GM21717 (cell line): ENCODE data around the gene SLC48A1.
"Not testable (repeated sequence)": the region's sequence is repeated elsewhere in the genome, so short reads cannot be mapped to it uniquely, and the experiment has no call there.

Source experiments
- ATAC-seq: cut with Tn5 transposase; IDR thresholded peaks from one replicate; pipeline ENCODE4 v1.9.1; 2021; ENCODE audit warnings: mild to moderate bottlenecking, moderate library complexity; ENCODE audit not compliant: unreplicated experiment

The SLC48A1 gene

DNA sequence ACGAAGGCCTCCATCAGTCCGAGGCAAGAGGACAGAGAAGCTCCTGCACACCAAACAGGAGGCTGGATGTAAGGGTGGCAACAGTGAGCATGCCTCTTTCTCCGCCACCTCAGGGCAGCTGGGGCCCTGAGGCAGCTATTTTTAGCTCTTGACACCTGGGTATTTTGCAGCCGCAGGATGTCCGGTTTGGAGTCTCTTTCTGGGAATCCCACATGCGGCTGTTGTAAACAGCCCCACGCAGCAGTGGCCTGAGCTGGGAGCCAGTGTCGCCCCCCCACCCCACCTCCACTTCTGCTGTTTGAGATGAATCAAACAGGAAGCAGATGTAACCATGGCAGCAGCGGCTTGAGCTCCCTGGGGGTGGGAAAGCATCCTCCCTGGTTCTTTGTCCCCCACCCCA lies 35.0 kb downstream of the SLC48A1 start:
- ATAC-seq: peak; percentile 38

DNA sequence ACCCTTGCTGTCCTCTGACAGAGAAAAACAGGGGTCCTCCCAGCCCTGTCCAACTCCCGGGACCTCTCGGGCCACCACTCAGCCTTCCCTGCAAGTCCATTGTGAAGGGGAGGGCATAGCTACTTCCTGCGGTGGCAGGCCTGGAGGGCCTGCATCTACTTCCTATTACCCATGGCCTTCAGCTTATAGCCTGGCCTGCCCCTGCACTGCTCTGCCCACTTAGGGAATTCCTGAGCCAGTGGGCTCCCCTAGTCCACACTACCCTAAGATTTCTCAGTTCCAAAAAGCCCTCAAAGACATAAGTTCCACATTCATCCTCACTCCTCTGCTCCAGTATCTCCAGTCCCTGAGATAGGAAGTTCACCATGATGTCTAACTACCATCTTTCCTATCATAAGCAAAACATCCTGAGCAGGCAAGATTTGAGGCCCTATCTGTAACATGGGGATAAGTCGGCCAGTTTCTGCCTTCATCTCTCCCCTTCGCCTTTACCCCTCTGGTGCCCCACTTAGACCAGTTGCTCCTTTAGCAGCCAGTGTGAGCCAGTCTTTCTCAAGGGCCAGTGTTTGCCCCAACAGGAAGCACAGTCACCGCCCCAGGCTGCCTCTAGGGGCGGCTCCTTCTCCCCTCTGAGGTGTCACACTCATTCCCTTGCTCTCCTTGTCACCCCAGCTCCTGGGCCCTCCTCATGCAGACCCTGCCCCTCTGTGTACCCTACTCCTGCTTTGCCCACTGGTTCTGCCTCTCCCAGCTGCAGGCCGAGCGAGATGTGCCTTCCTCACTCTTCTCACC lies 35.7 kb downstream of the SLC48A1 start:
- no peak for ATAC-seq

DNA sequence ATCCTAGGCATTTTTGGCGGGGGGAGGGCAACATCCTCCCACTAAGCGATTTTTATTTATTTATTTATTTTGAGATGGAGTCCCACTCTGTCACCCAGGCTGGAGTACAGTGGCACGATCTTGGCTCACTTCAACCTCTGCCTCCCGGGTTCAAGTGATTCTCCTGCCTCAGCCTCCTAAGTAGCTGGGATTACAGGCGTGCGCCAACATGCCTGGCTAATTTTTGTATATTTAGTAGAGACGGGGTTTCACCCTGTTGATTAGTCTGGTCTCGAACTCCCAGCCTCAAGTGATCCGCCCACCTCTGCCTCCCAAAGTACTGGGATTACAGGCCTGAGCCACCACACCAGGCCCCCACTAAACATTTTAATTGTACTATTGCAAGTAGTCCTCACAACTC lies 36.5 kb downstream of the SLC48A1 start:
- ATAC-seq: not testable (repeated sequence)

DNA sequence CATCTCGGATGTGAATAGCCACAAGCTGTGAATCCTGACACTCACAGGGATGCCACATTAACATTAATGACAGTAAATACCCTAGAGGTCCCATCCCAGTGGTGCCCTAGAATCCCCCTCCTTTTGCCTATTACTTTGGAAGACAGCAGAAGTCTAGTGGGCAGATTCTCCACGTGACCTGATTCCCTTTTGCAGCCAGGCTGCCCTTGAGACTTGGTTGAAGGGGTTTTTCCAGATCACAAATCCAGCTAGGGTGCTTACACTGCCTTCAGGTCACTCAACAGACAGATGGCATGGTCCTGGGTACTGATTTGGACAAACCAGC lies 38.0 kb downstream of the SLC48A1 start:
- no peak for ATAC-seq

DNA sequence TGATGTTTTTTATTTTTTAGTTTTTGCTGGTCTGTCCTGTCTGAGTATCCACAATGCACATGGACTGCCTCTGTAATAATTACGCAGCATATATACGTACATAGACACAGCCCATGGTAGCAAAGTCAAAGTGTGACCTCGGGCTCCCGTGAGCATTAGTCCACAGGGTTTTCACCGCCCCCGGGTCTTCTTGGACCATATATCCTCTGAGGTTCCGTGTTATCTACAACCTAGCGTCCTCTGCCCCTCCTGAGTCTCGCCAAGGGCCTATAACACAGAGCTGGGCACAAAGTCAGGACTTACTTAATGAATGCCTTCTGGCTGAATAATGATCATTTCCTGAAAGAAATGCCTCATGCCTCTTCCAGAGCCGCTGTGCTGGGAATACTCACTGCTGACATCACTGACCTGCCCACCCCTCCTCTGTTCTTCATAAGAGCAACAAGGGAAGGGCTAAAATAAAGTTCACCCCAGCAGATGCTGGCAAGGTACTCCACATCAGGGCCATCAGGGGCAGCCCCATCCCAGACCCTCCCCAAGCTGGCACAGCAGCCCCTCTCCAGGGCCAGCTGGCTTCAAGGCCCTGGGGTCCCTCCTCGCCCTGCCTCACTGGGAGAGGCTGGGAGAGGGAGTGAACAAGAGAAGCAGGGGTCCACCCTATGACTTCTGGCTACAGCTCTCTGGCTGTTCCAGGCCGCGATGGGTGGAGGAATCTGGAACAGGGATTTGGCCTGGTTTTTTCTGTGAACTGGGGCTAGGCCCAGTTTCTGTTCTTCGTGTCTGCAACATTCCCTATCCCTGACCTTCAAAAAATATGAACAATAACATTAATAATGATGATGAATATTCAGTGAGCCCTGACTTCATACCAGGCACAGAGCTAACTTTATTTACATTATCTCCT lies 38.8 kb downstream of the SLC48A1 start:
- no peak for ATAC-seq

DNA sequence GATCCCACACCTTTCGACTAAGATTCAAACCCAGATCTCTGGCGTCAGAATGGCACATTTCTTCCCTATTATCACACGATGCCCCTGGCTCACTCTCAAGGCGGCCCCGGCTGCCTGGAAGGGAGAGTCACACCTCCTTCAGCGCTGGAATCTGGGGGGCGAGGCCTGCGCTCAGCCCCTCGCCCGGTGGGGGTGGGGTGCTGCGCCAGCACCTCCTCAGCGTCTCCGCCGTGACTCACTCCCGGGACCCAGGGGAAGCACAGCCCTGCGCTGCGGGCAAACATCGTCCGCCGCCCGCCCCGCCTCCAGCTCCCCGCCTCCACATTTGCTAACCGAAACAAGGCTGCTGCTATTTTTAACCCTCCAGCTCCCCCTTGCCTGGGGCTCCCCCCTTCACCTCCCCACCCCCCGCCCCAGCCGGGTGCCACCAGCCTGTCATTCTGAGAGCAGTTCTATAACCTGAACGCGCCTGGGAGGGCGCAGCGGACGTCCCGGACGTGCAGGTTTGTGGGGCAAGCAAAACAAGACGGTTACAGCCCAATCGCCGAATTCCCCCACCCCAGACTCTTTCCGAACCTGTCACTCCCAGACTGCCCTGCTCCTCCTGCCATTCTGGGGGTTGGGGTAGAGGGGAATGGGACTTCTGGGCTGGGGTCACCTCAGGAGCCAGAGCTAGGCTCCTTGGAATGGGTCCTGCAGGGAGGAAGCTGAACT lies 39.9 kb downstream of the SLC48A1 start:
- ATAC-seq: peak; percentile 62

DNA sequence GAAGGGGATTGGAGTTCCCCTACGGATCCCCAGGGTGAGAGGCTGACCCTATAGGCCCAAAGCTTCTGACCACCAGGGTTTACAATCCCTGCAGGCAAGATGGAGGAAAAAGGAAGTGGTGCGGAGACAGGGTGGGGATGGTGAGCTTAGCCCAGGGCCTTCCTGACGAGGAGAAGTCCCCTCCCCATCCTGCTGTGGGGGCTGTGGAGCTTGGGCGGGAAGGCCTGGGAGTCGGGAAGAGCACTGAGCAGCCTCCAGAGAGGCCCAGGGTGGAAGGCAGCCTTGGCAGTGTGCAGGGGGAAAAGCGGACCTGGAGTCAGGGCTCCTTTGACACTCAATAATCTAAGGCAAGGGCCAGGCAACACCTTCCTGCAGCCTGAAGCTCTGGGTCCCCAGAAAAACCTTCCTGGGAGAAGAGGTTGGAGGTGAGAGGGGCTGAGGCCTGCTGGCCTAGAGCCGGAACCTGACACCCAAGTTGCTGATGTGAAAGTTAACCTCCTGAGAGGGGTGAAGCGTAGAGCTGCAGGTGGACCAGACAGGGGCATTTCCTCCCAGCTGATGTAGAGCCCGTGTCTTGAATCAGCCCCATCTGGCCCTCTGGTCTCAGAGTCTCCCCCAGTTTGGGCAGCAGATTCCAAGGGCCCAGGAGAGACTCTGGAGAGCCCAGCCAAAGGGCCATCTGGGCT lies 40.6 kb downstream of the SLC48A1 start:
- ATAC-seq: peak; percentile 29

DNA sequence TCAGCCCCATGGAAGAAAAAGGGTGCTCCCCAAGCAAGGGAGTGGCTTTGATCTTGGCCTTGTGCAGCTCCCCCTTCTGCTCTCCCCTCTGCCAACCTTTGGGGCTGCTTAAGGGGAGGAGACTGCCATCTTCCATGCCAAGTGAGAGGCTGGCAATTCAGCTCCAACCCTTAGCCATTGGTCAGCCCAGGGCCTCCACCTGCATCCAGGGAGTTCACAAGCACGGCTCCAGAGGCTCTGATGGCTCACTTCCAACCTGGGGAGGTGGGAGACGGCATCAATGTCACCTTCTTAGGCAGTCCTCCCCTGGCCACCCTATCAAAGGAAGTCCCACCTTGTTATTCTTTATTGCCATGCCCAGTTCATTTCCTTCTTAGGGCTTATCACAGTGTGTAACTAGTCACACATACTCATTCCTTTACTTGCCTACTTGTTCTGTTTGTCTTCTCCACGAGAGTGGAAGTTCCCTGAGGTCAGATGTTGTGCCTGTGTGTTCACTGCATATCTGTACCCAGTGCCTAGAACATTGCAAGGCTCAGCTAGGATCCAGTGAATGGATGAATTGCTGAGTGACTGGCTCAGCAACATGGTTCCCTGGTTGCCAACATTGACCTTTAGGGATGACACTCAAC lies 41.6 kb downstream of the SLC48A1 start:
- no peak for ATAC-seq

DNA sequence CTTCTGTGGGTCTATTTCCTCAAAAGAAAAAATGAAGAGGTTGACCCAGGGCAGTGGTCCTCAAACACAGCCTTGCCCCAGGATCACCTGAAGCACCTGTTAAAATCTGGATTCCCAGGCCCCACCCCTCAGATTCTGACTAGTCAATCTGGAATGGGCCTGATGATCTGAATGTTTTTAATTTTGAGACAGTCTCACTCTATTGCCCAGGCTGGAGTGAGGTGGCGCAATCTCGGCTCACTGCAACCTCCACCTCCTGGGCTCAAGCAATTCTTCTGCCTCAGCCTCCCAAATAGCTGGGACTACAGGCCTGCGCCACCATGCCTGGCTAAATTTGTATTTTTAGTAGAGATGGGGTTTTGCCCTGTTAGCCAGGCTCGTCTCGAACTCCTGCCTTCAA lies 42.4 kb downstream of the SLC48A1 start:
- not testable (repeated sequence) for ATAC-seq

DNA sequence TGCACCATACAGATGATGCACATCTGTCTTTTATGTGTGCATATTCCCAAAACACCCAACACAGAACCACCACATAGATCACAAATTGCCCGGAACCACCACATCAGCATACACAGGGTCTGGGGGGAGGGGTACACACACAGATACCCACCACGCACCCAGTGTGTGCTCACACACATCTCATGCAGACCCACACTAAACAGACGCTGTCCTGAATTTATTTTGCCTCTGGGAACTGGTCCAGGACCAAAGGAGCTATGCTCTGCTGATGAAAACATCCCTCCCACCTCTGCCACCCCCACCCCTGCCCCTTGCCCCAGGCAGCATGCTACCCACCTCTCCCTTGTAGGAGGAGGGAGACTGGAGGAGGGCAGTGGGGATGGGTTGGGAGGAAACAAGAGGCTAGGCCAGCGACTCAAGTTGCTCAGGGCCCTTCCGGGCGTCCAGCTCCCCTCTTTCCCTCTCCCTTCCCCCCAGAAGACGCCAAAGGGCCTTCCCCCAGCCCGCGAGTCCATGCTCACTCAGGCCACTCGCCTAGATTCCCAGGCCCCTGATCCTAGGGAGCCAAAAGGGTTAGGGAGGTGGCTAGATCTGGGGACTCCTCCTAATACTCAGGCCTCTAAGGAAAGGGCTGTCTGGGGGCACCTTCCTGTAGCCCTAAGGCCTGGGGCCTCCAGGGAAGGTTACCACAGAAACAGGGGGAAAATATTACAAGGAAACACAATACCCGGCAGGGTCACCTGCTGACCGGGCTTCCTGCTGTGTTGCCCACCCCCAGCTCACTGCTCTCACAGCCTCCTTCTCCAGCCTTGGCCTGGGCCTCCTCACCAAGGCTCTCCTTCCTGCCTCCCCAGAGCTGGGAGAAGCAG lies 43.6 kb downstream of the SLC48A1 start:
- no peak for ATAC-seq

DNA sequence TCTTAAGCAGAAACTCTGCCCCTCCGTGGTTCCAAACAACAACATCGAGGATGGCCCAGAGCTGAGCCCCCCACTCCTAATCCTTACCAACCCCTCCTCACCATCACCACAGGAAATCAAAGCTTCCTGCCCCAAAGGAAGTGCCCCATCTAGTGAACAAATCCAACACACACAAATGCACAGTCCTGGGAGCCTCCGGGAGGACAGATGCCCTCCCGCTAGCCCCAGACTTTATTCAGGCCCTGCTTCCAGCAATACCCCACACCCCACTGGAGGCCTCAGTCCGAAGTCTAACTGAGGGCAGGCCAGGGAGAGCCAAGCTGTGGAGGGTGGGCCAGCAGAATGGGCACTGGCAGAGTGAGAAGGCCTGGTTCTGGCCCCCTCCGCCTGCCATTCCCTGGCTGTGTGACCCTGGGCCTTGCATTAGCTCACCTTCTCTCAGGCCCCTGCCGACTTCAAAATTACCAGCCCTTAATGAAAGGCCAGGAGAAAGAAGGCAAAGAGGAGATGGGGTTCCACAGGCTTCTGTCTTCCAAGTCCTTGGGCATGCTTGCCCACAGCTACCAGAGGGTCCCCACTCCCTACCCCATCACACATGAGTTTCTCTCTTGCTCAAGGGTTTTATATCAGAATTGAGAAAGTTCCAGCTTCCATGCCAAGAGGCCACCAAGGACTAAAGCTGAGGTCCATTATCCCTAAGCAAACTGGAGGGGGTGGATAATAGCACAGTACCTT lies 44.4 kb downstream of the SLC48A1 start:
- ATAC-seq: no peak

DNA sequence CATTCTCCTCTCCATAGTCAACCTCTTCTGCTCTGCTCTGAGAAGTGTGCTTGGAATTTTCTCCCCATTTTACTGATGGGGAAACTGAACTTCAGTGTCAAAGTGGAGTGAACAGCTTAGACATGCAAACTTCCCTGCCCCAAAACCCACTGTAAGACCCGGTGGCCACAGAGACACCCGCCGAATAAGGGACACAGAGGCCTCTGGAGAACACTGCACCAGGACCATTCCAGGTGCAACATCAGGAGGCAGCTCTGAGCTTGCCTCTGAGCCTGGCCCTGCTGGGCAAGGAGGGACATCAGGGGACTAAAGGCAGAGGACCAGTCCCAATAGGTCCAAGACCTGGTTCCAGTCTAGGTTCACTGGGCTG lies 45.0 kb downstream of the SLC48A1 start:
- no peak for ATAC-seq

DNA sequence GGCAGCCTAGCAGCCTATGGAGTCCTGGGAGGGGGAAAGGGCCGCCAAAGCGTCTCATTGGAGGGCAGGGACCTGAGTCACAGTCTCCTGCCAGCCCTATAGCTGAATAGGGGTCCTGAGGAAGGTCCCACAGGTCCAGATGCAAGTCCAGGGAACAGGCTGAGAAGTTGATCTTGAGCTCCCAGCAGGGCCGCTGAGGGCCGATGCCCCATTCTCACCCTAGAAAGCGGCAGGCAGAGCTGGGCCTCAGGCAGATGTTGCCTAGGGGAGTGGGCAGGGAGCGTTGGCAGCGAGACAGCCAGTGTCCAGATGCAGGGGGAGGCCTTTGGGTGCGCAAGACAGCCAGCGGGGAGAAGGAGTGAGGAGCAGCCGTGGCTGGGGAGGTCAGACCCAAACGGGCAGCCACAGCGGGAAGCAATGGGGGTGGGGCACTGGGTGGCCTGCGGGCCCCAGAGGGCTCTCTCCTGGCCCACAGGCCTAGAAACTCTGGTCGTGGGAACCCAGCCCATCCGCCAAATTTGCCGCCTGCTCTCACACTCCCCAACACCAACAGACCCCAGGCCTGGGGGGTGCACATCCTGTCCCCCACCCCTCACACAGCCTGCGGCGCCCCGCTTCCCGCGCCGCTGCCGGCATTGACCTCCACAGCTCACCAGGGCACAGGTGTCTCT lies 45.6 kb downstream of the SLC48A1 start:
- no peak for ATAC-seq

DNA sequence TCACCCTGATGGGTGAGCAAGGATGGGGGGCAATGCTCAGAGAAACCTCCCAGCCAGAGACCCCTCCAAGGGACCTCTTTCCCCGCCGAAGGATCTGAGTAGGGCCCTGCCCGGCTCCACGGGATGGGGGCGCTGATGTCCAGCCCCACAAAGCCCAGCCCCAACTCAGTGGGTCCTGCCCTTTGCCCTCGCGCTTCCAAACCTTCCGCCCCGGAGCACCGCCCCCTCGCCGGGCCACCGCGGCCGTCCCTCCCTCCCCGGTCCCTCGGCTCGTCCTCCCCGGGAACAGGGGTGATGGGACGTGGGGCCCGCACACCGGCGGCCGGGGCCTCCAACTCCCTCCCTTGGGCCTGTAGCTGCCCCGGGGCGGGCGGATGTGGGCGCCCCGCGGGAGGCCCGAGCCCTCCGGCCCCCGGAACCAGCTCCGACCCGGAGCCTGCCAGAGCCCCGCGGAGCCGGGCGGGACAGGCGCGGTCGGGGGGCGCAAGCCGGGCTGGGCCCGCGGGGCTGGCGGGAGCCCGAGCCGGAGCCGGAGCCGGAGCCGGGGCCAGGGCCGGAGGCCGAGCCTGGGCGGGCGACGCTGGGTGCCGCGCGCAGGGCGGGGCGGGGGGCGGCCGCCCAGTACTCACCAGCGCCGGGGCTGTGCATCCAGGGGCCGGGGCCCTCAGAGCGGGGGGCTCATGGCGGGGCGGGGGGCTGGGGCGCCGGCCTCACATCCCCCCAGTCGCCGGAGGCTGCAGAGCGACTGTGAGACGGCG lies 46.3 kb downstream of the SLC48A1 start:
- ATAC-seq: peak; percentile 34

DNA sequence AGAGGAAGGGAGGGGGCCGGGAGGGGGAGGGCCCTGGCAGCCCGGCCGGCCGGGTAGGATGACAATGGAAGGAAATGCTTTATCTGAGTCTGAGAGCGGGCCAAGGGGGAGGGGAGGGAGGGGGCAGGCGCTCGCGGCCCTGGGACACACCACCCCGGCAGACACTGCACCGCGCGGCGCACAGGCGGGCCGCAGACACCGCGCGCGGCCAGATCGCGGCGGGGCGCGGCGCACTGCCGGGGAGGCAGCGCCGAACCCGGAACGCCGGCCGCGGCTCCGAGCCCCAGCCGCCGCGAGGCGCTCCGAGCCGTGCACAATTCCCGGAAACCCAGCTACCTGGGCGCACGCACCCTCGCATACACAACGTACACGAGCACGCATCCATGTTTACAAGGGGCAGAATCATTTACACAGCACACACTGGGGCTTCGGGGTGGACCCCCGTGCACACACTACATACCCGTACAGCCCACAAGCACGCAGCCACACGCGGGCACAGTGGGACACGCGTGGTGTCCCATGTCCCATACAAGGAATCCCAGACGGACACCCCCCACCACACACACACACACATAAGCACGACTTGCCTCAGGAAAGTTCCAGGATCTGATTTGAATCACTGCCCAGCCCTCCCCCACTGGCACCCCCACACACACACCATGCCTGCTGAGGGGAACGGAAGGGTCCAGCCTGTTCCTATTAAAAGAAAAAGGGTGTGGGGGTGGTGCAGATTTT lies 47.0 kb downstream of the SLC48A1 start, which contains the start of gene HDAC7:
Gene HDAC7, minus strand, starts transcription at position 8 of the 735 bp plus-strand sequence. CDS start 118 bp downstream, outside the sequence.
- ATAC-seq: peak; percentile 37

DNA sequence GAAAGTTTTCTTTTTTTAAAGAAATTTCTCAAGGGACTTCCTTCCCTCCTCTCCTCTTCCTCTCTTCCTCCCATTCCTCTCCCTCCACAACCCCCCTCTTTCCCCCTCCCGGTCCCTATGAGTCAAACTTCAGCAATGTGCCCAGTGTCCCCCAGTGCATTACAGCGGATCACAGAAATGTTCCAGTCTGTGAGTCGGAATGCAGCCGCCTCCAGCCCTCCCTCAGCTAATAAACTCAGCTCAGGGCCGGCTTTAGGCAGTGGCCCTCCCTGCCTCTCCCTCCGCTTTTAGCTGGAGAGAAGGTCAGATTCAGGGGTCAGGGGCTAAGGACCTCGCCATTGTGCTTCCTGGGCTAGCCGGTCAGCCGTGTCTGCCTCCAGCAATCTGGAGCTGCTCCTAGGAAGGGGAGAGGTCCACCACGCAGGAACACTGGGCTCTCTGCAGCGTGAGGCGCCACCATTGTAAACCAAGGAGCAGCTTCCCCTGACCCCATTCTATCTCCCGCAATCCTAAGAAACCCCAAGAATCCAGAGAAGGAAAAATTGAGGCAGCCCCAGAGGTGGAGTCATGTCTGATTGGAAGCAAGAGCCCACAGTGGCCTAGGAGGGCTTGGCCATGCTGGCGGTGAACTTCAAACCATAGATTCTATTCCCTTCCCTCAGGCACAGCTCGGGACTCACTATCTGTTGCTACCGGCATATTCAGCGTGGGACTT lies 47.8 kb downstream of the SLC48A1 start:
- no peak for ATAC-seq
